Mesendoderm (in vitro differentiated cells): Measurements from ENCODE around the gene ARHGAP27.

Source experiments
- DNase-seq: peaks from one replicate; pipeline ENCODE4 v3.0.0; 2013
- H2AK5ac ChIP-seq: 2 replicates; pipeline ENCODE4 v1.6.1; 2013; ENCODE audit warnings: low read length, inconsistent platforms
- H2BK120ac ChIP-seq: 2 replicates; pipeline ENCODE4 v1.6.1; 2013; ENCODE audit warnings: low read depth, mild to moderate bottlenecking, low read length, moderate library complexity, mixed read lengths
- H2BK15ac ChIP-seq: replicated peaks from 2 replicates; pipeline ENCODE4 v1.6.1; 2013; ENCODE audit warnings: low read depth, mild to moderate bottlenecking, moderate library complexity
- H2BK5ac ChIP-seq: 2 replicates; pipeline ENCODE4 v1.6.1; 2013; ENCODE audit warnings: low read length, inconsistent platforms
- H3K18ac ChIP-seq: 2 replicates; pipeline ENCODE4 v1.6.1; 2013; ENCODE audit warnings: mild to moderate bottlenecking, low read length, mixed read lengths
- H3K23ac ChIP-seq: one replicate; pipeline ENCODE4 v1.6.1; 2013; ENCODE audit warnings: low read length
- H3K27ac ChIP-seq: 2 replicates; pipeline ENCODE4 v1.5.1; 2013; ENCODE audit warnings: low read depth, mild to moderate bottlenecking, inconsistent platforms, low read length, moderate library complexity
- H3K27me3 ChIP-seq: 2 replicates; pipeline ENCODE4 v1.6.1; 2013; ENCODE audit warnings: low read length, control low read depth, mild to moderate bottlenecking, inconsistent platforms; ENCODE audit not compliant: insufficient read depth, poor library complexity
- H3K36me3 ChIP-seq: 2 replicates; pipeline ENCODE4 v1.6.1; 2013; ENCODE audit warnings: low read length, inconsistent platforms; ENCODE audit not compliant: control insufficient read depth, insufficient read depth
- H3K4ac ChIP-seq: one replicate; pipeline ENCODE4 v1.6.1; 2013; ENCODE audit warnings: low read depth, mild to moderate bottlenecking, low read length, moderate library complexity
- H3K4me1 ChIP-seq: 2 replicates; pipeline ENCODE4 v1.6.1; 2013; ENCODE audit warnings: low read depth, low read length, inconsistent platforms; ENCODE audit not compliant: control insufficient read depth
- H3K4me2 ChIP-seq: 2 replicates; pipeline ENCODE4 v1.6.1; 2013; ENCODE audit warnings: low read length
- H3K4me3 ChIP-seq: 2 replicates; pipeline ENCODE4 v1.5.1; 2013; ENCODE audit warnings: mild to moderate bottlenecking, low read length
- H3K56ac ChIP-seq: one replicate; pipeline ENCODE4 v1.6.1; 2013; ENCODE audit warnings: low read length
- H3K79me1 ChIP-seq: 2 replicates; pipeline ENCODE4 v1.6.1; 2013; ENCODE audit warnings: low read length, inconsistent platforms
- H3K79me2 ChIP-seq: 2 replicates; pipeline ENCODE4 v1.6.1; 2013; ENCODE audit warnings: mild to moderate bottlenecking, low read length; ENCODE audit not compliant: control insufficient read depth, insufficient read depth
- H3K9ac ChIP-seq: 2 replicates; pipeline ENCODE4 v1.6.1; 2013; ENCODE audit warnings: low read length, inconsistent platforms
- H4K5ac ChIP-seq: one replicate; pipeline ENCODE4 v1.6.1; 2013; ENCODE audit warnings: low read length
- H4K8ac ChIP-seq: one replicate; pipeline ENCODE4 v1.6.1; 2013; ENCODE audit warnings: low read depth, mild to moderate bottlenecking, control low read depth, low read length, moderate library complexity
- WGBS: extraction: QIAGEN DNeasy Blood & Tissue Kit; methylation state at CpG from one replicate; pipeline ENCODE4 v1.1.7; 2013; ENCODE audit warnings: low lambda C conversion rate, missing lambda C conversion rate; ENCODE audit not compliant: insufficient coverage; ENCODE audit errors: extremely low coverage; 5-methylcytosine and 5-hydroxymethylcytosine counted together

ARHGAP27 gene

GRCh38 chr17:45361976-45362375, 70.7 kb downstream of the ARHGAP27 start:
- Histone ChIP-seq H3K18ac (no peak overlapping the region), H3K79me1 (no peaks in the 10 kb centered on the region), H2BK120ac (no peak overlapping the region), H3K56ac (no peak overlapping the region), H3K27ac (no peak overlapping the region), H3K9ac (no peak overlapping the region), H2BK15ac (no peak overlapping the region), H3K79me2 (no peaks in the 10 kb centered on the region), H3K27me3 (no peaks in the 10 kb centered on the region), H4K8ac (no peak overlapping the region), H3K4ac (no peak overlapping the region), H3K4me1 (peaks cover 3% of the 10 kb centered on the region), H2AK5ac (no peak overlapping the region), H3K4me2 (no peak overlapping the region), H3K23ac (no peak overlapping the region), H3K4me3 (no peak overlapping the region), H3K36me3 (no peaks in the 10 kb centered on the region), H4K5ac (no peak overlapping the region), H2BK5ac (no peak overlapping the region)
- no CpG with 5 or more reads among the region's 4 CpGs for WGBS
- no peak for DNase-seq

GRCh38 chr17:45361451-45361850, 71.2 kb downstream of the ARHGAP27 start:
- Histone ChIP-seq H3K4me2 (no peak overlapping the region), H3K27ac (no peak overlapping the region), H3K4me3 (no peak overlapping the region), H4K8ac (no peak overlapping the region), H4K5ac (no peak overlapping the region), H3K9ac (no peak overlapping the region), H2AK5ac (no peak overlapping the region), H3K18ac (no peak overlapping the region), H3K36me3 (no peaks in the 10 kb centered on the region), H2BK5ac (no peak overlapping the region), H3K4ac (no peak overlapping the region), H3K79me1 (no peaks in the 10 kb centered on the region), H2BK15ac (no peak overlapping the region), H3K23ac (no peak overlapping the region), H2BK120ac (no peak overlapping the region), H3K79me2 (no peaks in the 10 kb centered on the region), H3K27me3 (no peaks in the 10 kb centered on the region), H3K4me1 (peaks cover 3% of the 10 kb centered on the region), H3K56ac (no peak overlapping the region)
- no peak for DNase-seq
- WGBS = no CpG with 5 or more reads among the region's 3 CpGs

GRCh38 chr17:45357364-45357997, 75.2 kb downstream of the ARHGAP27 start:
- no peak overlapping the region for H4K8ac ChIP-seq
- H2BK120ac ChIP-seq = no peak overlapping the region
- WGBS = no CpG with 5 or more reads among the region's 5 CpGs
- no peak overlapping the region for H3K9ac ChIP-seq
- H2BK5ac ChIP-seq = no peak overlapping the region
- no peak for DNase-seq
- no peak overlapping the region for H3K27ac ChIP-seq
- H3K23ac ChIP-seq = no peak overlapping the region
- no peak overlapping the region for H2BK15ac ChIP-seq
- no peaks in the 10 kb centered on the region for H3K79me1 ChIP-seq
- no peaks in the 10 kb centered on the region for H3K27me3 ChIP-seq
- no peak overlapping the region for H3K56ac ChIP-seq
- no peaks in the 10 kb centered on the region for H3K79me2 ChIP-seq
- H3K18ac ChIP-seq = no peak overlapping the region
- no peak overlapping the region for H2AK5ac ChIP-seq
- no peak overlapping the region for H4K5ac ChIP-seq
- H3K36me3 ChIP-seq = no peaks in the 10 kb centered on the region
- H3K4me1 ChIP-seq = no peaks in the 10 kb centered on the region
- H3K4me3 ChIP-seq = no peak overlapping the region
- H3K4ac ChIP-seq = no peak overlapping the region
- H3K4me2 ChIP-seq = no peak overlapping the region

- DNase-seq = peak; percentile 50
- no CpG with 5 or more reads among the region's 2 CpGs for WGBS
These were observed 77.6 kb downstream of the ARHGAP27 start for GRCh38 chr17:45355087-45355486.

GRCh38 chr17:45353043-45353442, 79.6 kb downstream of the ARHGAP27 start:
- no peaks in the 10 kb centered on the region for H3K27me3 ChIP-seq
- H2BK5ac ChIP-seq = no peak overlapping the region
- no peak overlapping the region for H3K9ac ChIP-seq
- no peak overlapping the region for H3K18ac ChIP-seq
- H3K36me3 ChIP-seq = no peaks in the 10 kb centered on the region
- no CpG with 5 or more reads among the region's 4 CpGs for WGBS
- no peak overlapping the region for H2BK15ac ChIP-seq
- H3K4me3 ChIP-seq = no peak overlapping the region
- no peak overlapping the region for H3K27ac ChIP-seq
- no peaks in the 10 kb centered on the region for H3K79me1 ChIP-seq
- H3K4me2 ChIP-seq = no peak overlapping the region
- H3K23ac ChIP-seq = no peak overlapping the region
- H4K8ac ChIP-seq = no peak overlapping the region
- H4K5ac ChIP-seq = no peak overlapping the region
- no peak overlapping the region for H2AK5ac ChIP-seq
- no peak for DNase-seq
- H2BK120ac ChIP-seq = no peak overlapping the region
- no peaks in the 10 kb centered on the region for H3K4me1 ChIP-seq
- H3K79me2 ChIP-seq = no peaks in the 10 kb centered on the region
- H3K4ac ChIP-seq = no peak overlapping the region
- no peak overlapping the region for H3K56ac ChIP-seq

More at GRCh38 chr17:45355087-45355486, 77.6 kb downstream of the ARHGAP27 start:
- Histone ChIP-seq H3K79me2 (no peaks in the 10 kb centered on the region), H4K5ac (no peak overlapping the region), H3K23ac (no peak overlapping the region), H2BK15ac (no peak overlapping the region), H3K4me2 (no peak overlapping the region), H2AK5ac (no peak overlapping the region), H3K4me3 (no peak overlapping the region), H3K36me3 (no peaks in the 10 kb centered on the region), H3K79me1 (no peaks in the 10 kb centered on the region), H2BK5ac (no peak overlapping the region), H3K9ac (no peak overlapping the region), H2BK120ac (no peak overlapping the region), H3K4me1 (no peaks in the 10 kb centered on the region), H3K4ac (no peak overlapping the region), H3K56ac (no peak overlapping the region), H3K27me3 (no peaks in the 10 kb centered on the region), H3K27ac (no peak overlapping the region), H4K8ac (no peak overlapping the region), H3K18ac (no peak overlapping the region)

- H3K36me3 ChIP-seq = no peaks in the 10 kb centered on the region
- H3K23ac ChIP-seq = no peak overlapping the region
- no peak overlapping the region for H2BK15ac ChIP-seq
- no peak overlapping the region for H3K4ac ChIP-seq
- no peak overlapping the region for H2BK5ac ChIP-seq
- H3K27ac ChIP-seq = no peak overlapping the region
- no peaks in the 10 kb centered on the region for H3K79me2 ChIP-seq
- H3K4me3 ChIP-seq = no peak overlapping the region
- no peaks in the 10 kb centered on the region for H3K27me3 ChIP-seq
- no peak overlapping the region for H3K56ac ChIP-seq
- H3K4me1 ChIP-seq = no peaks in the 10 kb centered on the region
- no peak overlapping the region for H3K18ac ChIP-seq
- H3K9ac ChIP-seq = no peak overlapping the region
- no peak overlapping the region for H2AK5ac ChIP-seq
- H3K4me2 ChIP-seq = no peak overlapping the region
- H2BK120ac ChIP-seq = no peak overlapping the region
- H4K5ac ChIP-seq = no peak overlapping the region
- no peaks in the 10 kb centered on the region for H3K79me1 ChIP-seq
- H4K8ac ChIP-seq = no peak overlapping the region
- DNase-seq = no peak
- no CpG with 5 or more reads among the region's 2 CpGs for WGBS
These were observed 80.8 kb downstream of the ARHGAP27 start for GRCh38 chr17:45351831-45352230.
